GM12878 (cell line): ENCODE data around the gene TET2. TPM values are rescaled to one million over a fixed set of nuclear protein-coding genes. Genes with fewer than 3 reads are reported as not detected.
A peak's percentile ranks its signal among the peaks of the same experiment; 100 is the strongest.

ENCODE experiments used
- ATF7 ChIP-seq: fragments of 450-650 bp; IDR thresholded peaks from 2 replicates; pipeline ENCODE4 v1.6.1; 2016; ENCODE audit warnings: low read depth, mild to moderate bottlenecking
- CREB1 ChIP-seq: IDR thresholded peaks from 2 replicates; pipeline ENCODE4 v1.6.1; 2012; ENCODE audit warnings: low read depth, mild to moderate bottlenecking, inconsistent platforms
- CTCF ChIP-seq, 3 experiments: IDR thresholded peaks in 2 of 3; conservative IDR thresholded peaks in 1 of 3; 2 replicates each; pipeline ENCODE4 v1.5.1; 2011; ENCODE audit warnings: low read depth in 3 of 3, low read length in 3 of 3, mild to moderate bottlenecking in 3 of 3, control low read depth in 2 of 3, moderate library complexity in 2 of 3, inconsistent platforms in 1 of 3, mixed read lengths in 1 of 3; ENCODE audit not compliant: control insufficient read depth in 2 of 3, insufficient read depth in 1 of 3; ENCODE audit errors: extremely low read depth in 1 of 3
- EED ChIP-seq: sonication (generic); IDR thresholded peaks from 2 replicates; pipeline ENCODE4 v1.6.1; 2016; ENCODE audit warnings: antibody characterized with exemption, low read depth
- HDGF ChIP-seq: fragments of 450-650 bp; IDR thresholded peaks from 2 replicates; pipeline ENCODE4 v1.6.1; 2016; ENCODE audit warnings: antibody characterized with exemption
- JUNB ChIP-seq: IDR thresholded peaks from 2 replicates; pipeline ENCODE4 v1.6.1; 2016; ENCODE audit warnings: antibody characterized with exemption, mild to moderate bottlenecking
- LARP7 ChIP-seq: fragments of 450-650 bp; IDR thresholded peaks from 2 replicates; pipeline ENCODE4 v1.6.1; 2017; ENCODE audit warnings: mild to moderate bottlenecking
- PRDM15 ChIP-seq: fragments of 450-650 bp; formaldehyde crosslinking; IDR thresholded peaks from 2 replicates; pipeline ENCODE4 v1.4.0; 2020; ENCODE audit warnings: mild to moderate bottlenecking, moderate library complexity
- RAD21 ChIP-seq: IDR thresholded peaks from 2 replicates; pipeline ENCODE4 v1.6.1; 2011; ENCODE audit warnings: mild to moderate bottlenecking, low read depth, low read length, moderate library complexity; ENCODE audit not compliant: insufficient read depth
- RB1 ChIP-seq: fragments of 450-650 bp; formaldehyde crosslinking; IDR thresholded peaks from 2 replicates; pipeline ENCODE4 v1.6.1; 2017; ENCODE audit warnings: mild to moderate bottlenecking, borderline replicate concordance
- RELA ChIP-seq: fragments of 450-650 bp; IDR thresholded peaks from 2 replicates; pipeline ENCODE4 v1.8.0; 2014; ENCODE audit warnings: borderline replicate concordance; ENCODE audit not compliant: partially characterized antibody
- RUNX3 ChIP-seq: IDR thresholded peaks from 2 replicates; pipeline ENCODE4 v1.6.1; 2012; ENCODE audit warnings: low read length, inconsistent platforms
- SIN3A ChIP-seq: IDR thresholded peaks from 2 replicates; pipeline ENCODE4 v1.6.1; 2012; ENCODE audit warnings: low read depth, low read length, improper control_type of control experiment
- SRF ChIP-seq, 2 experiments: IDR thresholded peaks; 2 replicates each; pipeline ENCODE4 v1.6.1; 2011; ENCODE audit warnings: low read depth in 2 of 2, low read length in 2 of 2, mild to moderate bottlenecking in 1 of 2, moderate library complexity in 1 of 2
- TAF1 ChIP-seq: IDR thresholded peaks from 2 replicates; pipeline ENCODE4 v1.6.1; 2011; ENCODE audit warnings: mild to moderate bottlenecking, low read depth, low read length, borderline replicate concordance
- WRNIP1 ChIP-seq: IDR thresholded peaks from 2 replicates; pipeline ENCODE4 v1.6.1; 2011; ENCODE audit warnings: low read depth, low read length, improper control_type of control experiment, borderline replicate concordance
- ZNF622 ChIP-seq: fragments of 450-650 bp; IDR thresholded peaks from 2 replicates; pipeline ENCODE4 v1.6.1; 2017; ENCODE audit warnings: mild to moderate bottlenecking, inconsistent platforms
- polyA plus RNA-seq, 11 experiments: library from polyadenylated mRNA; depleted of rRNA in 4 of 11; unstranded in 6 of 11; stranded (reverse) in 5 of 11; fragments of >200 nt; fragmentation: Nextera tagmentation in 4 of 11; fragmentation: Illumina TruSeq in 1 of 11; extraction: Ambion mirVana in 4 of 11; extraction: Trizol in 1 of 11; gene quantifications; 1 replicate in 1 of 11; 2 replicates in 10 of 11; pipeline versions ENCODE4 v1.2.1 to v1.2.3, GENCODE V29; 2011 to 2016; ENCODE audit warnings: inconsistent platforms in 2 of 11, missing spikeins in 2 of 11, low read depth in 1 of 11
- total RNA-seq, 4 experiments: library from RNA; depleted of rRNA in 3 of 4; stranded (reverse); fragments of >200 nt in 3 of 4; fragmentation: Illumina TruSeq in 1 of 4; extraction: Trizol in 1 of 4; gene quantifications; 2 replicates each; pipeline versions ENCODE4 v1.2.1 to v1.2.3, GENCODE V29; 2013 to 2021
- TF ChIP-seq, protein P1 (sequence below): fragments of 450-650 bp; IDR thresholded peaks from 2 replicates; pipeline ENCODE4 v1.6.1; 2017; ENCODE audit warnings: borderline replicate concordance
- TF ChIP-seq, protein P2 (sequence below): IDR thresholded peaks from 2 replicates; pipeline ENCODE4 v1.6.1; 2011; ENCODE audit warnings: mild to moderate bottlenecking, low read depth, low read length, moderate library complexity; ENCODE audit not compliant: insufficient replicate concordance

The TET2 gene
- total and polyA plus RNA-seq, 10 of the 15 experiments (the other 5 are each of a cell fraction or from before 2014, with no cell fraction given): 3.7 to 49.0 (median 27.5) TPM

- TF ChIP-seq CTCF (IDR thresholded peaks at IDR 0.05 in 2 of 3, conservative IDR thresholded peaks at IDR 0.05 in 1 of 3; ENCODE audit: control insufficient read depth in 2 of 3, extremely low read depth in 1 of 3, insufficient read depth in 1 of 3, low read depth in 3 of 3, low read length in 3 of 3) (no peak), SRF (IDR thresholded peaks at IDR 0.05; ENCODE audit: low read depth in 2 of 2, low read length in 2 of 2) (no peak), ATF7 (peak; percentile 93), CREB1 (peak; percentile 91), JUNB (peak; percentile 98), RUNX3 (peak; percentile 82), RELA (peak; percentile 75), LARP7 (no peak), HDGF (no peak), PRDM15 (CRISPR knock-in tag) (no peak), WRNIP1 (no peak), RAD21 (0 out of 2 replicates have a peak, but pooled peaks have one; percentile 3), EED (peak; percentile 92), SIN3A (no peak), ZNF622 (no peak), RB1 (no peak), TAF1 (no peak)
- TF ChIP-seq, protein P1, sequence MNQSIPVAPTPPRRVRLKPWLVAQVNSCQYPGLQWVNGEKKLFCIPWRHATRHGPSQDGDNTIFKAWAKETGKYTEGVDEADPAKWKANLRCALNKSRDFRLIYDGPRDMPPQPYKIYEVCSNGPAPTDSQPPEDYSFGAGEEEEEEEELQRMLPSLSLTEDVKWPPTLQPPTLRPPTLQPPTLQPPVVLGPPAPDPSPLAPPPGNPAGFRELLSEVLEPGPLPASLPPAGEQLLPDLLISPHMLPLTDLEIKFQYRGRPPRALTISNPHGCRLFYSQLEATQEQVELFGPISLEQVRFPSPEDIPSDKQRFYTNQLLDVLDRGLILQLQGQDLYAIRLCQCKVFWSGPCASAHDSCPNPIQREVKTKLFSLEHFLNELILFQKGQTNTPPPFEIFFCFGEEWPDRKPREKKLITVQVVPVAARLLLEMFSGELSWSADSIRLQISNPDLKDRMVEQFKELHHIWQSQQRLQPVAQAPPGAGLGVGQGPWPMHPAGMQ: no peak
- TF ChIP-seq, protein P2, sequence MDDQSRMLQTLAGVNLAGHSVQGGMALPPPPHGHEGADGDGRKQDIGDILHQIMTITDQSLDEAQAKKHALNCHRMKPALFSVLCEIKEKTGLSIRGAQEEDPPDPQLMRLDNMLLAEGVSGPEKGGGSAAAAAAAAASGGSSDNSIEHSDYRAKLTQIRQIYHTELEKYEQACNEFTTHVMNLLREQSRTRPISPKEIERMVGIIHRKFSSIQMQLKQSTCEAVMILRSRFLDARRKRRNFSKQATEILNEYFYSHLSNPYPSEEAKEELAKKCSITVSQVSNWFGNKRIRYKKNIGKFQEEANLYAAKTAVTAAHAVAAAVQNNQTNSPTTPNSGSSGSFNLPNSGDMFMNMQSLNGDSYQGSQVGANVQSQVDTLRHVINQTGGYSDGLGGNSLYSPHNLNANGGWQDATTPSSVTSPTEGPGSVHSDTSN: peak; percentile 19
These were observed 159.6 kb downstream of the TET2 start (continued) for GRCh38 chr4:105306158-105306781.
